ENCODE data around the gene YPEL5. TPM values are rescaled to one million over a fixed set of nuclear protein-coding genes. Genes with fewer than 3 reads are reported as not detected.

YPEL5 gene
- polyA plus RNA-seq, 1 donor (not counting 4 experiments of a cell fraction or from before 2014, with no cell fraction given), result 126 TPM

DNA sequence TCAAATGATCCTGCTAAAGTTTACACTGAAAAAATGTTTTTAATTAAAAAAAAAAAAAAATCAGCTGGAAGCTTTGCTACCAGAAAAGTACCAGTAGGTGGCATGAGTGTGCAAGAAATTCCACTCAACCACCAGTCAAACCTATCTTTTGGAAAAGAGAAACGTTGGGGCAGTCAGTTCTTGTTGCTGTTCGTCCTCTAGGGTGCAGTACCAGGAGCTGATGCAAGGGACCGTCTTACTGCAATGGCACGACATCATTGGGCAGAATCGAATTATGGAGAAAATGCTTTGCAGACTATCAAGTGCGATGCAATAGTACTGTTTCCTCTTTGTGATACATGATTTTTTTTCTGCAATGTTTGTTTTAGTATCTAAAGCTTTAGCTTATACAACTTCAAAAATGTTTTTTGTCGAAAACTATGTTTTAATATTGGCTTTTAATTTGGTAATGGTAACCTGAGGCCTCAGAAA, 18.3 kb downstream of the YPEL5 start:
- FAIRE-seq, result peak; percentile 76
- DNase-seq (ENCODE audit: low read depth, low spot score), result peak; percentile 69
- no peak overlapping the region for H3K4me2 ChIP-seq (ENCODE audit: control insufficient read depth, extremely low read depth, insufficient read depth, low read depth, low read length)

DNA sequence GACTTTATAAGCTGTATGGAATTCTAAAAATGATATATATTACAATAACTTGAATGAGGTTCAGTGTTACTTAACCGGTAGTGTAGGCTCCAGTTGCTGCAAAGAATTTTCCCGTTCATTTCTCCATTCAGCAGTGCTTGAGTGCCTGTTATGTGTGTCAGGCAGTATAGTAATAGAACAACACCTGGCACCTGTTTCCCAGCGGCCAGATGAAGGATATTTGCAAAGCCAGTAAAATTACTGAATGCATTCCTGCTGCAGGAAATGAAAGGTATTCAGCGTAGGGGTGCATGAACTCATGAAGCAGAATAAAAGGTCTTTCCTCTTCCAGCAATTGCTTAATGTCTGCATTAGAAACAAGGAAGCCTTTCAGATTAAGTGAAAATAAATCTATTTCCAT, 18.8 kb downstream of the YPEL5 start:
- Histone ChIP-seq H3K9ac (ENCODE audit: control insufficient read depth, extremely low read depth, insufficient read depth, low read length) (no peak overlapping the region), H3K79me2 (ENCODE audit: control insufficient read depth, insufficient read depth, low read length) (no peaks in the 10 kb centered on the region), H3K27me3 (ENCODE audit: control insufficient read depth, extremely low read depth, insufficient read depth, low read length) (no peaks in the 10 kb centered on the region), H3K27ac (ENCODE audit: control insufficient read depth, insufficient read depth, low read length) (no peak overlapping the region), H3K9me1 (ENCODE audit: control insufficient read depth, extremely low read depth, insufficient read depth, low read length) (no peaks in the 10 kb centered on the region), H3K4me2 (ENCODE audit: control insufficient read depth, extremely low read depth, insufficient read depth, low read depth, low read length) (no peak overlapping the region), H4K20me1 (ENCODE audit: control insufficient read depth, extremely low read depth, insufficient read depth, low read length) (no peaks in the 10 kb centered on the region), H3K4me1 (ENCODE audit: control insufficient read depth, extremely low read depth, insufficient read depth, low read length) (no peaks in the 10 kb centered on the region), H3K36me3 (ENCODE audit: control insufficient read depth in 2 of 2, extremely low read depth in 1 of 2, insufficient read depth in 2 of 2, low read length in 2 of 2) (peaks cover 0 to 2% of the 10 kb centered on the region in 2 experiments), H3K9me3 (ENCODE audit: control insufficient read depth, low read depth, low read length) (no peaks in the 10 kb centered on the region), H2AFZ (ENCODE audit: control insufficient read depth, low read length) (no peak overlapping the region), H3K4me3 (ENCODE audit: control insufficient read depth in 2 of 3, extremely low read depth in 1 of 3, insufficient read depth in 2 of 3, low read depth in 1 of 3, low read length in 3 of 3) (no peak overlapping the region)
- dilution Hi-C loops (cut with MboI; ENCODE audit: extremely low pct_ligation_motif_present, low sequenced_read_pairs), result no loop called here
- no peak for DNase-seq (ENCODE audit: low read depth, low spot score)
- FAIRE-seq, result no peak
- TF ChIP-seq EZH2 (IDR thresholded peaks at IDR 0.05; ENCODE audit: low read length), result no peak
- TF ChIP-seq, protein P1, sequence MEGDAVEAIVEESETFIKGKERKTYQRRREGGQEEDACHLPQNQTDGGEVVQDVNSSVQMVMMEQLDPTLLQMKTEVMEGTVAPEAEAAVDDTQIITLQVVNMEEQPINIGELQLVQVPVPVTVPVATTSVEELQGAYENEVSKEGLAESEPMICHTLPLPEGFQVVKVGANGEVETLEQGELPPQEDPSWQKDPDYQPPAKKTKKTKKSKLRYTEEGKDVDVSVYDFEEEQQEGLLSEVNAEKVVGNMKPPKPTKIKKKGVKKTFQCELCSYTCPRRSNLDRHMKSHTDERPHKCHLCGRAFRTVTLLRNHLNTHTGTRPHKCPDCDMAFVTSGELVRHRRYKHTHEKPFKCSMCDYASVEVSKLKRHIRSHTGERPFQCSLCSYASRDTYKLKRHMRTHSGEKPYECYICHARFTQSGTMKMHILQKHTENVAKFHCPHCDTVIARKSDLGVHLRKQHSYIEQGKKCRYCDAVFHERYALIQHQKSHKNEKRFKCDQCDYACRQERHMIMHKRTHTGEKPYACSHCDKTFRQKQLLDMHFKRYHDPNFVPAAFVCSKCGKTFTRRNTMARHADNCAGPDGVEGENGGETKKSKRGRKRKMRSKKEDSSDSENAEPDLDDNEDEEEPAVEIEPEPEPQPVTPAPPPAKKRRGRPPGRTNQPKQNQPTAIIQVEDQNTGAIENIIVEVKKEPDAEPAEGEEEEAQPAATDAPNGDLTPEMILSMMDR (optimal IDR thresholded peaks at IDR 0.05 in 1 of 3, IDR thresholded peaks at IDR 0.05 in 1 of 3, conservative IDR thresholded peaks at IDR 0.05 in 1 of 3; ENCODE audit: extremely low read depth in 1 of 3, insufficient read depth in 2 of 3, low read length in 3 of 3), result no peak

More for the DNA sequence above, 18.3 kb downstream of the YPEL5 start:
- no peaks in the 10 kb centered on the region for H3K27me3 ChIP-seq (ENCODE audit: control insufficient read depth, extremely low read depth, insufficient read depth, low read length)
- H3K9me3 ChIP-seq (ENCODE audit: control insufficient read depth, low read depth, low read length), result no peaks in the 10 kb centered on the region
- no peak overlapping the region for H3K4me3 ChIP-seq (ENCODE audit: control insufficient read depth in 2 of 3, extremely low read depth in 1 of 3, insufficient read depth in 2 of 3, low read depth in 1 of 3, low read length in 3 of 3)
- TF ChIP-seq, protein P1 (optimal IDR thresholded peaks at IDR 0.05 in 1 of 3, IDR thresholded peaks at IDR 0.05 in 1 of 3, conservative IDR thresholded peaks at IDR 0.05 in 1 of 3; ENCODE audit: extremely low read depth in 1 of 3, insufficient read depth in 2 of 3, low read length in 3 of 3), result peak; percentile 72 to 92 (median 77)
- TF ChIP-seq EZH2 (IDR thresholded peaks at IDR 0.05; ENCODE audit: low read length), result no peak
- H3K79me2 ChIP-seq (ENCODE audit: control insufficient read depth, insufficient read depth, low read length), result no peaks in the 10 kb centered on the region
- no peaks in the 10 kb centered on the region for H4K20me1 ChIP-seq (ENCODE audit: control insufficient read depth, extremely low read depth, insufficient read depth, low read length)
- H3K9me1 ChIP-seq (ENCODE audit: control insufficient read depth, extremely low read depth, insufficient read depth, low read length), result no peaks in the 10 kb centered on the region
- peaks cover 1 to 5% of the 10 kb centered on the region in 2 experiments for H3K36me3 ChIP-seq (ENCODE audit: control insufficient read depth in 2 of 2, extremely low read depth in 1 of 2, insufficient read depth in 2 of 2, low read length in 2 of 2)
- dilution Hi-C loops (cut with MboI; ENCODE audit: extremely low pct_ligation_motif_present, low sequenced_read_pairs), result no loop called here
- no peaks in the 10 kb centered on the region for H3K4me1 ChIP-seq (ENCODE audit: control insufficient read depth, extremely low read depth, insufficient read depth, low read length)
- H2AFZ ChIP-seq (ENCODE audit: control insufficient read depth, low read length), result no peak overlapping the region
- no peak overlapping the region for H3K9ac ChIP-seq (ENCODE audit: control insufficient read depth, extremely low read depth, insufficient read depth, low read length)
- no peak overlapping the region for H3K27ac ChIP-seq (ENCODE audit: control insufficient read depth, insufficient read depth, low read length)

All from keratinocyte (primary cell).